Measurements from ENCODE around the gene ROR2.

- TF ChIP-seq POLR2AphosphoS5 (IDR thresholded peaks at IDR 0.05; ENCODE audit: low read depth, low read length): no peak
- no peak for TF ChIP-seq TAF1 (IDR thresholded peaks at IDR 0.05; ENCODE audit: borderline replicate concordance, insufficient read depth, low read length)
These were observed 209.3 kb downstream of the ROR2 start for GRCh38 chr9:91740701-91741100.
